ENCODE data around the gene GIPC2. TPM values are rescaled to one million over a fixed set of nuclear protein-coding genes. Genes with fewer than 3 reads are reported as not detected.
"Not testable (repeated sequence)": the region's sequence is repeated elsewhere in the genome, so short reads cannot be mapped to it uniquely, and the experiment has no call there.

Gene GIPC2
- total RNA-seq, 1 donor from 2014 or later: 1.6 TPM

- no peak overlapping the region for H3K4me3 ChIP-seq (ENCODE audit: low read depth, low read length)
- no peak for DNase-seq (ENCODE audit: low read depth)
- no peaks in the 10 kb centered on the region for H3K27me3 ChIP-seq (ENCODE audit: control insufficient read depth, insufficient read depth, low read length)
- no peak for TF ChIP-seq CTCF (IDR thresholded peaks at IDR 0.05; ENCODE audit: insufficient read depth, low read length, poor library complexity, severe bottlenecking)
- H3K36me3 ChIP-seq (ENCODE audit: control insufficient read depth, insufficient read depth, low read length): no peaks in the 10 kb centered on the region
Measured at GRCh38 chr1:78080767-78081166, 35.0 kb downstream of the GIPC2 start.

GRCh38 chr1:78081980-78082860 is 36.5 kb downstream of the GIPC2 start:
- no peak for DNase-seq (ENCODE audit: low read depth)
- Histone ChIP-seq H3K36me3 (ENCODE audit: control insufficient read depth, insufficient read depth, low read length) (no peaks in the 10 kb centered on the region), H3K4me3 (ENCODE audit: low read depth, low read length) (no peak overlapping the region), H3K27me3 (ENCODE audit: control insufficient read depth, insufficient read depth, low read length) (no peaks in the 10 kb centered on the region)
- no peak for TF ChIP-seq CTCF (IDR thresholded peaks at IDR 0.05; ENCODE audit: insufficient read depth, low read length, poor library complexity, severe bottlenecking)

GRCh38 chr1:78084639-78085038 is 38.9 kb downstream of the GIPC2 start:
- not testable (repeated sequence) for H3K36me3 ChIP-seq (ENCODE audit: control insufficient read depth, insufficient read depth, low read length); DNase-seq (ENCODE audit: low read depth); H3K27me3 ChIP-seq (ENCODE audit: control insufficient read depth, insufficient read depth, low read length); H3K4me3 ChIP-seq (ENCODE audit: low read depth, low read length)

- Histone ChIP-seq H3K4me3 (ENCODE audit: low read depth, low read length) (no peak overlapping the region), H3K27me3 (ENCODE audit: control insufficient read depth, insufficient read depth, low read length) (no peaks in the 10 kb centered on the region), H3K36me3 (ENCODE audit: control insufficient read depth, insufficient read depth, low read length) (no peaks in the 10 kb centered on the region)
- no peak for TF ChIP-seq CTCF (IDR thresholded peaks at IDR 0.05; ENCODE audit: insufficient read depth, low read length, poor library complexity, severe bottlenecking)
- no peak for DNase-seq (ENCODE audit: low read depth)
Measured at GRCh38 chr1:78086697-78087096, 40.9 kb downstream of the GIPC2 start.

GRCh38 chr1:78088015-78088414 is 42.2 kb downstream of the GIPC2 start:
- no peak for DNase-seq (ENCODE audit: low read depth)
- H3K36me3 ChIP-seq (ENCODE audit: control insufficient read depth, insufficient read depth, low read length): no peaks in the 10 kb centered on the region
- no peak for TF ChIP-seq CTCF (IDR thresholded peaks at IDR 0.05; ENCODE audit: insufficient read depth, low read length, poor library complexity, severe bottlenecking)
- H3K4me3 ChIP-seq (ENCODE audit: low read depth, low read length): no peak overlapping the region
- no peaks in the 10 kb centered on the region for H3K27me3 ChIP-seq (ENCODE audit: control insufficient read depth, insufficient read depth, low read length)

GRCh38 chr1:78088486-78088885 is 42.7 kb downstream of the GIPC2 start:
- no peak overlapping the region for H3K4me3 ChIP-seq (ENCODE audit: low read depth, low read length)
- no peaks in the 10 kb centered on the region for H3K36me3 ChIP-seq (ENCODE audit: control insufficient read depth, insufficient read depth, low read length)
- no peaks in the 10 kb centered on the region for H3K27me3 ChIP-seq (ENCODE audit: control insufficient read depth, insufficient read depth, low read length)
- no peak for TF ChIP-seq CTCF (IDR thresholded peaks at IDR 0.05; ENCODE audit: insufficient read depth, low read length, poor library complexity, severe bottlenecking)
- DNase-seq (ENCODE audit: low read depth): no peak
